Keratinocyte (primary cell): ENCODE data around the gene PKNOX1. TPM values are rescaled to one million over a fixed set of nuclear protein-coding genes. Genes with fewer than 3 reads are reported as not detected.

Source experiments
- DNase-seq: peaks from one replicate; pipeline ENCODE4 v3.0.0-alpha.2; 2011; ENCODE audit warnings: low read depth, missing footprints, low spot score
- FAIRE-seq: peaks from 2 replicates; lab custom pipeline; 2011; peaks lifted over from hg19 to GRCh38; lab: Jason Lieb, UNC
- H2AFZ ChIP-seq: 2 replicates; pipeline ENCODE4 v1.6.0; 2012; ENCODE audit warnings: low read length, control low read depth, inconsistent platforms; ENCODE audit not compliant: control insufficient read depth
- H3K27ac ChIP-seq: 2 replicates; pipeline ENCODE4 v1.5.1; 2011; ENCODE audit warnings: low read length; ENCODE audit not compliant: control insufficient read depth, insufficient read depth
- H3K27me3 ChIP-seq: 3 replicates; pipeline ENCODE4 v1.6.0; 2011; ENCODE audit warnings: low read length; ENCODE audit not compliant: control insufficient read depth, insufficient read depth; ENCODE audit errors: extremely low read depth
- H3K36me3 ChIP-seq, 2 experiments: 2 replicates in 1 of 2; 3 replicates in 1 of 2; pipeline ENCODE4 v1.5.1; 2011; ENCODE audit warnings: low read length in 2 of 2, mild to moderate bottlenecking in 1 of 2; ENCODE audit not compliant: control insufficient read depth in 2 of 2, insufficient read depth in 2 of 2; ENCODE audit errors: extremely low read depth in 1 of 2
- H3K4me1 ChIP-seq: 3 replicates; pipeline ENCODE4 v1.5.1; 2011; ENCODE audit warnings: low read length; ENCODE audit not compliant: control insufficient read depth, insufficient read depth; ENCODE audit errors: extremely low read depth
- H3K4me2 ChIP-seq: 3 replicates; pipeline ENCODE4 v1.6.0; 2011; ENCODE audit warnings: low read depth, low read length; ENCODE audit not compliant: control insufficient read depth, insufficient read depth; ENCODE audit errors: extremely low read depth
- H3K4me3 ChIP-seq, 3 experiments: fragments of 200-600 bp in 1 of 3; sonication (generic) in 1 of 3; 2 replicates in 2 of 3; 3 replicates in 1 of 3; pipeline ENCODE4 v1.5.1; 2011 to 2016; ENCODE audit warnings: low read length in 3 of 3, mild to moderate bottlenecking in 3 of 3, control low read depth in 2 of 3, inconsistent platforms in 1 of 3, low read depth in 1 of 3, mixed read lengths in 1 of 3, mixed run types in 1 of 3, moderate library complexity in 1 of 3; ENCODE audit not compliant: control insufficient read depth in 2 of 3, insufficient read depth in 2 of 3; ENCODE audit errors: extremely low read depth in 1 of 3
- H3K79me2 ChIP-seq: 2 replicates; pipeline ENCODE4 v1.6.0; 2012; ENCODE audit warnings: low read length; ENCODE audit not compliant: control insufficient read depth, insufficient read depth
- H3K9ac ChIP-seq: 3 replicates; pipeline ENCODE4 v1.6.0; 2011; ENCODE audit warnings: low read length; ENCODE audit not compliant: control insufficient read depth, insufficient read depth; ENCODE audit errors: extremely low read depth
- H3K9me1 ChIP-seq: 3 replicates; pipeline ENCODE4 v1.6.0; 2011; ENCODE audit warnings: low read length; ENCODE audit not compliant: control insufficient read depth, insufficient read depth; ENCODE audit errors: extremely low read depth
- H3K9me3 ChIP-seq: 2 replicates; pipeline ENCODE4 v1.5.1; 2012; ENCODE audit warnings: low read depth, low read length; ENCODE audit not compliant: control insufficient read depth
- H4K20me1 ChIP-seq: 3 replicates; pipeline ENCODE4 v1.6.0; 2011; ENCODE audit warnings: low read length; ENCODE audit not compliant: control insufficient read depth, insufficient read depth; ENCODE audit errors: extremely low read depth
- EZH2 ChIP-seq: IDR thresholded peaks from one replicate; pipeline ENCODE4 v1.6.1; 2012; ENCODE audit warnings: inconsistent platforms, mild to moderate bottlenecking, low read length, moderate library complexity
- dilution Hi-C: fragments of 300-500 bp; cut with MboI; formaldehyde crosslinking; loops from one replicate; pipeline ENCODE4 v1.7.0; 2020; ENCODE audit warnings: low sequenced_read_pairs; ENCODE audit not compliant: extremely low pct_ligation_motif_present
- polyA plus RNA-seq, 5 experiments: library from polyadenylated mRNA; depleted of rRNA in 3 of 5; stranded (reverse) in 3 of 5; stranded (forward) in 1 of 5; unstranded in 1 of 5; fragments of >200 nt; gene quantifications; 1 replicate in 1 of 5; 2 replicates in 3 of 5; 3 replicates in 1 of 5; pipeline versions ENCODE4 v1.2.1 to v1.2.3, GENCODE V29; 2011 to 2012; ENCODE audit warnings: missing spikeins in 2 of 5, low read depth in 1 of 5, low replicate concordance in 1 of 5
- TF ChIP-seq, protein P1 (sequence below), 3 experiments: IDR thresholded peaks in 1 of 3; conservative IDR thresholded peaks in 1 of 3; optimal IDR thresholded peaks in 1 of 3; 2 replicates in 2 of 3; 3 replicates in 1 of 3; pipeline versions ENCODE3 to v1.5.1; 2011; ENCODE audit warnings: low read length in 3 of 3, mild to moderate bottlenecking in 3 of 3, moderate library complexity in 2 of 3, control low read depth in 1 of 3, inconsistent platforms in 1 of 3; ENCODE audit not compliant: insufficient read depth in 2 of 3; ENCODE audit errors: extremely low read depth in 1 of 3

PKNOX1 gene
- polyA plus RNA-seq, 1 donor (not counting 4 experiments of a cell fraction or from before 2014, with no cell fraction given): 33.3 TPM

DNA sequence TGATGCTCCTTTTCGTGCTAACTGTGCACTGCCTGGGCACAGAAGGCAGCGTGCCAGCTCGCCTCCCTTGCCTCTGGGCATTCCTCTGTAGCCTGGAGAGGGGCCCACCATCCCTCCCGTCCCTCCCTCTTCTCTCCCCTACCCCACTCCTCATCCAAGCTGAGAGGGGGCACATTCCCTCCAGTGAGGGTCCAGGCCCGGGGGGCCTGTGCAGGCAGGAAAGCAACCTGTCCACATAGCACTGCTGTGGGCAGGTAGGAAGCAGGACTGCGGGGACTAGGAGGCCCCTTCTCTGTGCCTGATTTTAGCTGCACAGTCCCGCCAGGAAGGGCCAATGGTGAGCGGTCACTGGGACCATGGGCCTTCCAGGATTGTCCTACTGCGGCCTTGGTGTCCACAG lies 10.3 kb upstream of the PKNOX1 start:
- Histone ChIP-seq H3K27ac (no peak overlapping the region), H3K36me3 (no peaks in the 10 kb centered on the region), H3K9me3 (no peaks in the 10 kb centered on the region), H3K4me3 (no peak overlapping the region), H3K4me2 (no peak overlapping the region), H3K9me1 (no peaks in the 10 kb centered on the region), H4K20me1 (no peaks in the 10 kb centered on the region), H3K27me3 (no peaks in the 10 kb centered on the region), H2AFZ (no peak overlapping the region), H3K79me2 (no peaks in the 10 kb centered on the region), H3K4me1 (no peaks in the 10 kb centered on the region), H3K9ac (no peak overlapping the region)
- no peak for FAIRE-seq
- dilution Hi-C loops: no loop called here
- TF ChIP-seq, protein P1, sequence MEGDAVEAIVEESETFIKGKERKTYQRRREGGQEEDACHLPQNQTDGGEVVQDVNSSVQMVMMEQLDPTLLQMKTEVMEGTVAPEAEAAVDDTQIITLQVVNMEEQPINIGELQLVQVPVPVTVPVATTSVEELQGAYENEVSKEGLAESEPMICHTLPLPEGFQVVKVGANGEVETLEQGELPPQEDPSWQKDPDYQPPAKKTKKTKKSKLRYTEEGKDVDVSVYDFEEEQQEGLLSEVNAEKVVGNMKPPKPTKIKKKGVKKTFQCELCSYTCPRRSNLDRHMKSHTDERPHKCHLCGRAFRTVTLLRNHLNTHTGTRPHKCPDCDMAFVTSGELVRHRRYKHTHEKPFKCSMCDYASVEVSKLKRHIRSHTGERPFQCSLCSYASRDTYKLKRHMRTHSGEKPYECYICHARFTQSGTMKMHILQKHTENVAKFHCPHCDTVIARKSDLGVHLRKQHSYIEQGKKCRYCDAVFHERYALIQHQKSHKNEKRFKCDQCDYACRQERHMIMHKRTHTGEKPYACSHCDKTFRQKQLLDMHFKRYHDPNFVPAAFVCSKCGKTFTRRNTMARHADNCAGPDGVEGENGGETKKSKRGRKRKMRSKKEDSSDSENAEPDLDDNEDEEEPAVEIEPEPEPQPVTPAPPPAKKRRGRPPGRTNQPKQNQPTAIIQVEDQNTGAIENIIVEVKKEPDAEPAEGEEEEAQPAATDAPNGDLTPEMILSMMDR (optimal IDR thresholded peaks at IDR 0.05 in 1 of 3, IDR thresholded peaks at IDR 0.05 in 1 of 3, conservative IDR thresholded peaks at IDR 0.05 in 1 of 3; ENCODE audit: extremely low read depth in 1 of 3, insufficient read depth in 2 of 3, low read length in 3 of 3): no peak
- TF ChIP-seq EZH2: no peak
- no peak for DNase-seq

DNA sequence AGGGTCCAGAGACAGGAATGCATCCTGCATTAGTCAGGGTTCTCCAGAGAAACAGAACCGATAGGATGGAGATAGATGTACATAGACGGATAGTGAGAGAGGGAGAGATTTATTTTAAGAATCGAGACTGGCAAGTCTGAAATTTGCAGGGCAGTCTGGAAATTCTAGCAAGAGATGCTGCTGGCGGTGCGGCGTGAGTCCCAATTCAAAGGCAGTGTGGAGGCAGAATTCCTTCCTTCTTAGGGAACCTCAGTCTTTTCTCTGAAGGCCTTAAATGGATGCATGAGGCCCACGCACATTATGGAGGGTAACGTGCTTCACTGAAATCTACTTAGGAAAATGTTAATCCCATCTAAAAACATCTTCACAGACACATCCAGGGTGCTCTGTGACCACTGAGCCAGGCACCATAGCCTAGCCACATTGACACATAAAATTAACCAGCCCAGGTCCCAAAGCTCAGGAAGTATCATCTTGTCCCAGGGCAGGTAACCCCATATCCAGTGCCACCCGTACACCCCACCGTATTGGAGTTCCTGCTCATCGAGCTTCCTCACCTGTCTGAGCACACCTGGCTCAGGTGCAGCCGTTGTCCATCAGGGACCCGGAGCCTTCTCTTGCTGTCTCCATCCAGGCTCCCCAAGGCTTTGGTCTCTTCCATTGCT lies 9.7 kb upstream of the PKNOX1 start:
- Histone ChIP-seq H3K79me2 (no peaks in the 10 kb centered on the region), H3K9ac (no peak overlapping the region), H3K27ac (no peak overlapping the region), H3K27me3 (no peaks in the 10 kb centered on the region), H2AFZ (no peak overlapping the region), H3K4me2 (no peak overlapping the region), H4K20me1 (no peaks in the 10 kb centered on the region), H3K4me3 (no peak overlapping the region), H3K9me3 (no peaks in the 10 kb centered on the region), H3K4me1 (no peaks in the 10 kb centered on the region), H3K36me3 (no peaks in the 10 kb centered on the region), H3K9me1 (no peaks in the 10 kb centered on the region)
- dilution Hi-C loops: no loop called here
- TF ChIP-seq, protein P1 (optimal IDR thresholded peaks at IDR 0.05 in 1 of 3, IDR thresholded peaks at IDR 0.05 in 1 of 3, conservative IDR thresholded peaks at IDR 0.05 in 1 of 3; ENCODE audit: extremely low read depth in 1 of 3, insufficient read depth in 2 of 3, low read length in 3 of 3): no peak
- no peak for TF ChIP-seq EZH2
- DNase-seq (no peak), FAIRE-seq (no peak)
